ENCODE results near the gene TNFRSF21.
"Not testable (repeated sequence)": the region's sequence is repeated elsewhere in the genome, so short reads cannot be mapped to it uniquely, and the experiment has no call there.

Gene TNFRSF21, protein sequence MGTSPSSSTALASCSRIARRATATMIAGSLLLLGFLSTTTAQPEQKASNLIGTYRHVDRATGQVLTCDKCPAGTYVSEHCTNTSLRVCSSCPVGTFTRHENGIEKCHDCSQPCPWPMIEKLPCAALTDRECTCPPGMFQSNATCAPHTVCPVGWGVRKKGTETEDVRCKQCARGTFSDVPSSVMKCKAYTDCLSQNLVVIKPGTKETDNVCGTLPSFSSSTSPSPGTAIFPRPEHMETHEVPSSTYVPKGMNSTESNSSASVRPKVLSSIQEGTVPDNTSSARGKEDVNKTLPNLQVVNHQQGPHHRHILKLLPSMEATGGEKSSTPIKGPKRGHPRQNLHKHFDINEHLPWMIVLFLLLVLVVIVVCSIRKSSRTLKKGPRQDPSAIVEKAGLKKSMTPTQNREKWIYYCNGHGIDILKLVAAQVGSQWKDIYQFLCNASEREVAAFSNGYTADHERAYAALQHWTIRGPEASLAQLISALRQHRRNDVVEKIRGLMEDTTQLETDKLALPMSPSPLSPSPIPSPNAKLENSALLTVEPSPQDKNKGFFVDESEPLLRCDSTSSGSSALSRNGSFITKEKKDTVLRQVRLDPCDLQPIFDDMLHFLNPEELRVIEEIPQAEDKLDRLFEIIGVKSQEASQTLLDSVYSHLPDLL

DNA sequence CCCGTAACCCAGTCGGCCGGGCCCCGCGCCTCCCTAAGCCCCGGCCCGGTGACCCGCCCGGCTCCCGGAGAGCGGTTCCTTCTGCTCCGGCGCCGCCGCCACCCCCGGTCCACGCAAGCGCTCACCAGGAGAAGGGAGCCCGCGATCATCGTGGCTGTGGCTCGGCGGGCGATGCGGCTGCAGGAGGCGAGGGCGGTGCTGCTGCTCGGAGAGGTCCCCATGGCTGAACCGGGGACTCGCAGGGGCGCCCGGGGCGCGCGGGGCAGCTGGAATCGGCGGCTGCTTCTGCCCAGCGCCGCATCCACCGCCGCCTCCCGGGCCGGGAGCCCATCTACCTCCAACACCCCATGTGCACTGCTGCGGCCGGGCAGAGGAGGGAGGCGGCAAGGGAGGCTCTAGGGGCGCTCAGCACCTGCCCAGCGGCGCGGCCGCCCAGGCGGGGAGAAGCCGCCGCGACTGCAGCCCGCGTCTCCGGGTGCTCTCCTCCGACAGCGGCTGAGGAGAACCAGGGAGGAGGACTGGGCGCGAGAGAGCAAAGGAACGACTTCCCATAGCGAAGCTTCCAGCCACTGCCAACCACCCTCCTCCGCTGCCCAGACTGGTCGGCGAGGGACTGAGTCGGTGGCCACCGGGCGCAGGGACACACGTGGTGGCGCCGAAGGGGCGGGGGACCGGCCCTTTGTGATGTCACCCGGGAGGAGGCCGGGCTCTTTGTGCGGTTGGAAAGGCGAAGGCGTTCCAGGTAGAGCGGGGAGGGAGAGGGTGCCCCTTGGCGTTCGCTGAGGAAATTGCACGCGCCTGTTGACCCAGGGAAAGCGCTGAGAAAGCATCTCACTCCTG is at the start of gene TNFRSF21:
Gene TNFRSF21 (minus strand): TSS at position 615 of the 840 bp plus-strand sequence. CDS start 394 bp downstream, at position 221.
- DNase-seq, result peak; percentile 78

DNA sequence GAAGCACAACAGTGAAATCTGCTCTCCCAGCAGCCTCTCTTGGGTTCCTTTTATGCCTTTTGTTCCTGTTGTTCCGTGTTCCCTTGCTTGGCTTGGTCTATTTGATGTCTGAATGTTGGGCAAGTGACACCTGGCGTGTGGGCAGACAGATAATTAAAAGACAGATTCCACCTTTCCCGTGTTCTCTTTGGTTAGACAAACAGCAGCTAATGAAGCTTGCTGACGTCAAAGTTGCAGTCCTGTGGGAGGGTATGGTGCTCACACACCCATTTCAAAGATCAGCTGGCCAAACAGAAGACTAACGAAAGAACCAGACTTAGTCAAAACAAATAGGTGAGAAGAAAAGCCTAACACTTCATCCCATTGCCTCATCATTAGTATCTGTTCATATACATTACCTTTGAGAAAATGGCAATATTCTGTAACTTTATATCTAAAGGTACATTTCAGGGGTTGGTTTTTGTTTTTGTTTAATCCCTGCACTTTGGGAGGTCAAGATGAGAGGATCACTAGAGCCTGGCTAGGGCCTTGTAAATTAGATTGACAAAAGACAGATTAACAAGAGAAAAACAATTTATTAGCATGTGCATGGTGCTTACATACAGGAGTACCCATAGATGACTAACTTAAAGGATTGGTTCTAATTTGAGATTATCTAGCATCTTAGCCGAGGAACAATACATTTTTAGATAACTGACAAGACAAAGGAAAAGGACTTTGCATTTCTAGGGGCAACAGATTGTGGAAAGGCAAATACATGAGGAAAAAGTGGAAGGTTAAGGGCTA is 48.9 kb upstream of the TNFRSF21 start:
- no peak for DNase-seq

DNA sequence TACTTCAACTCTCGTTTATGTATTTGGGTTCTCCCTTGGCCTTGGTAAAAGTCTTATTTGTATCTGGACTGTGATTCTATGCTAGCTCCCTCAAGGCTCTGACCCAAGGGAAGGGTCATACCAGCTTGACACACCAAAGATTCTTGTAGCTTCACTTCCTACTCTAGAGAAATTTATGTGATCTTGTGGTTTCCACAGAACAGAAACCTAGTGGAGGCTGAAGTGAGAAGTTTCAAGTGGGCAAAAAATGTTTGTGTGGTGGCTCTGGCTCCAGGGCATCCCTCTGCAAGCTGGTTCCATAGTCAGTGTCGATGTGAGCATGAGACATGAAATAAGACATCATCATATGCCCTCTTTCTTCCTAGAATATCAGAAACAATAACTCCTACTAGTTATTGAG is 48.1 kb upstream of the TNFRSF21 start:
- no peak for DNase-seq

DNA sequence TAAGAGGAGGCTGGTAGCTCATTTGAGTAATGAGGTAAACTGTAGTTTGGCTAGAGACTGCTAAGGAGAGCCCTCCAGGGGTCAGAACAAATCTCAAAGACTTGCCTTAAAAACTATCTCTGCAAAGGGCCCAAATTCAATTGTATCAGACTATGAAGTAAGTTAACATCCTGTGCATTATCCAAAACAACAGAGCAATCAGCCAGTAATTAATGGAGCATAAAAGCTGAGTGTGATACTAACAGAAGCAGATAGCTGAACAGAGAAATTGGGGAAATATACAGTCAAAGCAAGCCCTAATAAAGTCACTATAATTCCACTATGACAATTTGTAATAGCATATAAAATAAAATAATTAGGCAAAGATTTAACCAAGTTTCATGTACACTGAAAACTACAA is 45.8 kb upstream of the TNFRSF21 start:
- no peak for DNase-seq

DNA sequence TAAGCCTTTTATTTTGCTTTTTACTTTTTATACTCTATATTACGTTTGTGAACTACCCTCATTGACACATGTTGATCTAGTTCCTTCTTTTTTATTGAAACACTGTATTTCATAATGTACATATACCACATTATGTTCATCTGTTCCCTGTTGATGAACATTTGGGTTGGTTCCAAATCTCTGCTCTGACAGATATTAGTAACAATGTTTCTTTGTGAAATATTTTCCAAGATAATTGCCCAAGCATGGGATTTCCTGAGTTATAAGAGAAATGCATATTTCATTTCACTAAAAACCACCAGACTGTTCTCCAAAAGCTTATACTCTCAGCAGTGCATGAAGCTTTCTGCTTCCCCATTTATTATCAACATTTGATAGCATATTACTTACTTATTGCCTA is 44.2 kb upstream of the TNFRSF21 start:
- DNase-seq, result no peak

DNA sequence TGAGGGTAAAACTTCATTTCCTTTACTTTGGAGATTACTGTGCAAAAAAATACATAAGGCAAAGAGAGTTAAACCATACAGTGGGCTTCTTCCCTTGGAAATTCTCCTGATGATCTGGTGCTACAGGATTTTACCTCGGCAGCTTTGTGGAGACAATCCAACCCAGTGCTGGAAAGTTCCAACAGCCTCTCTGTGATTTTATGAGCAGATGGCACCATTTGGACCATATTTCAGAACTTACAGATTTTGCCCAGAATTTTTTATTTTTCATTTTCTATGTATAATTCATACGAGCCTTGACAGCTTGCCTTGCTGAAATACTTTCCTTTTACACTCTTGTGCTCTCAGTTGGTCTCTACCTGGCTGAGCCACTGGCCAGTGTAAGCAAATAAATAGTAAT is 43.3 kb upstream of the TNFRSF21 start:
- DNase-seq, result no peak

DNA sequence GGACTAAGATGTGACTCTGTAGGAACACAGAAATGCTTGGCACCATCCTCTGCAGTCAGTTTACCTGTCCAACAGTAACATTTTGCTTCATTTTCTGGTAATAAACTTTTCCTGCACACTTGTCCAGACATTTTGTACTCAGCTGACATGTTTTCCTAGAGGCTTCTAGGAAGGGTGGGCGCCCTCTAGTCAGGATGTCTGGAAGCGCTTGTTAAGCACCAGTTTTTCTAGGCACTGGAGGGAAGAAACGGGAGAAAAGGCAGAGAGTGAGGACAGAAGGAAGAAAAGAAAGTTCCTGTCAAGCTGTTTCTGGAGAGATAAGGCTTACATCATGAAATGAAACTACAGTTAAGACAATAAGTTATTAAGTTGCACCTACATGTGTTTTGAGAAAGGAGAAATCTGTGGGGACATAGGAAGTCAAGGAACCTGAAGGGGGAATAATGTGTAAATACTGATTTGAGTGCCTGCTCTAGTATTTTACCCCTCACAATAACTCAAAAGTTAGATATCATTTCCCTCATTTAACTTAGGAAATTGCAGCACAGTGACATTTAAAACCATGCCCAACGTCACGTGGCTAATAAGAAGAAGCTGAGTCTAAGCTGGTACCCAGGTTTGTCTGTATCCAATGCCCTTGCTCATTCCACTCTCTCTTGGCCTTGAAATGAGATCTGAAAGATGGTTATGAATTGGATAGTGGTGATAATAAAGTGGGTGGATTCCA is 42.7 kb upstream of the TNFRSF21 start:
- DNase-seq, result no peak

DNA sequence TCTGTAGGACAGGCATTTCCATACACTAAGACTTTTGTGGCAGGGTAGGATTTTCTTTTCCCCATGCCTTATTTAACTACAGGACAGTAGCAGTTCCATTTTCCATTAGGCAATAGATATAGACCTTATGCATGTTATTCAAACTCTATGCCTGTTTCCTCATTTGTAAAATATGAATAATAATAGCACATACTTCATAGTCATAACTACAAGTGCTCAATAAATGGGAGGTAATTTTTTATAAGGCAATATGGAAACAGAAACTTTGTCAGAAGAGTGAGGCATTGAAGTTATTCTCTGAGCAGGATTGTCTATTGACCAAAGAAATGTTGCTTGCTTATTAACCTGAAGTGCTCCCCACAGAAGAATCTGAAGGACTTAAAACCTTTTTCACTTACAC is 41.9 kb upstream of the TNFRSF21 start:
- no peak for DNase-seq

DNA sequence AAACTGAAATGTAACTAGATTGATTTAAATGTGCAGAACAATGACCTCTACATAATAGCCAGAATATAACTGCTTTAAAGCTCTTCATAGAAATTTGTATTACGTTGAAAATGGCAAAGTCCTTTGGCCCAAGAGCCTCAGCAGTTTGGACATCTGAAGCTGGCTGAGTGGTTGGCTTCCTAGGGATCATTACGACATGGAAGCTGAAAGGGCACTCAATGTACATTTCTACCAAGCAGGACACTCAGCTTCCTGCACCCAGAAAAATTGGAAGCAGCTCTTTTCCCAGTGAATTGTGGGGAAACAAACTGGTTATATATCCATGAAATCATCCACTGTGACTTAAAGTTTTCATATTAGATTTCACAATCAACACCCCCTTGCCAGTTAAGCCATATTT is 40.2 kb upstream of the TNFRSF21 start:
- no peak for DNase-seq

DNA sequence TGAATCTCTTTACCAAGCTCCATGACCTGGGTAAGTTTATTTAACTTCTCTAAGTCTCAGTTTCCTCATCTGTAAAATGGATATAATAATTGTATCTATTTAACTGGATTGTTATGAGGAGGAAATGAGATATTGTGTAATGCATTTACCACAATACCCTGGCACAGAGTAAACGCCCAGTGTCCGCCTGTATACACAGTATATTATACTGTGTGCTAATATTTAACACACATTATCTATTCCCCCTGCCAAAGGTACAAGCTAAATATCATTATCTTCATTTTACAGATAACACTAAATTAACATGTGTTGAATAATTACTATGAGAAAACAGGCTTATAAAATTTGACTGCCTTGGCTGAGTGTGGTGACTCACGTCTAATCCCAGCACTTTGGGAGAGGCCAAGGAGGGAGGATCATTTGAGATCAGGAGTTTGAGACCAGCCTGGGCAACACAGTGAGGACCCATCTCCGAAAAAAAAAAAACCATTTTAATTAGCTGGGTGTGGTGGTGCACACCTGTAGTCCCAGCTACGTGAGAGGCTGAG is 38.7 kb upstream of the TNFRSF21 start:
- no peak for DNase-seq

DNA sequence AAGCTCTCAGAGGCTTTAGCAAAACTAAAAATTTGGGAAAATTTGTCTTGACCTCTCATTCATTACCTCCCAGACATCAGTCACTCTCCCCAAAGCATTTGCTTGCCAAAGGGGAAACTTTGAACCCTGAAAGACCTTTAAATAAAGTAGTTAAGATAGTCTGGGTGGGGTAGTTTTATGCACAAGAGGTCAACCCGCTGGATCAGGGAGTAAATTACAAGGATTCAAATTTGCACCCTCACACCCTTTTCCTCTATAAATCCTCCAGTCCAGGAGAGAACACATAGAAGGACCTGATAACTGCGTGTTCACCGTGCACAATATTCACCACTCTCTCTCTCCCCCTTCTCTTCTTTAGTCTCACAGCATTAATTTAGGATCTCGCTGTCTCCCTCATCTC is 36.1 kb upstream of the TNFRSF21 start:
- DNase-seq, result no peak

DNA sequence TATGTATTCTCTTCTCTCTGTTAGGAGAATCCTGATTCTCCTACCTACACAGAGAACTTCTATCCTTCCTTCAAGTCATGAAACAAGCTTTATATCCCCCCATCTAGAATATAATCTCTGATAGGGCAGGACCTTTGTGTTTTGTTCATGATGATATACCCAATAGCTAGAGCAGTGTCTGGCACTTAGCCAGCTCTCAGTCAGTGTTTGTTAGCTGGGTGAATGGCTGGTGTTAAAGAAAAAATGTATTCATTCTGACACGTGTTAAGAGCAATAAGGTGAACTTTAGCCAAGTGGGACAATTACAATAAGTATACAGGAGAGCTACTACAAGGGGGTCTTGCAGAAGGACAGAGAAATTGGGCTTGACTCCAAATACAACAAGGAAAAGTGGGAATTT is 34.3 kb upstream of the TNFRSF21 start:
- no peak for DNase-seq

DNA sequence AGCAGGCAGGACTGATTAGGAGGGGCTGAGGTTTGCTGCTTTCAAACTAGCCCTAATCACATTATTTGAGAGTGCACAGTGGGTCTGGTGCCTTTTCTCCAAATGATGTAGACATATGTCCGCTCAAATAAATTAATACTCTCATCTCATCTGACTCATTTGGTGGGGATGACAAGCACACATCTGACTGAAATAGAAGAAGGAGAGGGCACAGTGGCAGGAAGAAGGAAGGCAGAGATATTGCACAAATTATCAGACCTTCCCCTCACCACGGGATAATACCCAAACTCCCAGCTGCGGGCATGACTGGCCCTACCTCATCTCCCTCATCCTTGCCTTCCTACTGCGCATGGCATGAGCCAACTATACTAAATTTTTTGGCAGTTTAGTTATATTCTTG is 33.9 kb upstream of the TNFRSF21 start:
- DNase-seq, result no peak

DNA sequence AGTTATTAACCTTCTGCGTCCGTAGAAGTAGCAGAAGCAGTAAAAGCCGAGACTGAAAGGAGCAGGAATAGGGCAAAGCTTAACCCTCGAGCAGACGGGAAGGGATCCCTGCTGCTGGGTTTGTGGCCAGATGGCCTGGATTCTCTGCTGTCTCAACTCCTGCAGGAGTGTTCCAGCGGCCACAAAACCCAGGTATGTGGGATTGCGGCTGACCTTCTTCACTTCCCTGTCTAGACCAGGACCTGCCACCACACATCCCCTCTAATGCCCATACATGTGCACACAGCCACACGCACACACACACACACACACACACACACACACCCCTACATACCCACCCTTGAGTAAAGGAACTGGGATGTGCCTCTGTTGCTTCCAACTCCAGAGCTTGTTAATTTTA is 33.1 kb upstream of the TNFRSF21 start:
- DNase-seq, result no peak

DNA sequence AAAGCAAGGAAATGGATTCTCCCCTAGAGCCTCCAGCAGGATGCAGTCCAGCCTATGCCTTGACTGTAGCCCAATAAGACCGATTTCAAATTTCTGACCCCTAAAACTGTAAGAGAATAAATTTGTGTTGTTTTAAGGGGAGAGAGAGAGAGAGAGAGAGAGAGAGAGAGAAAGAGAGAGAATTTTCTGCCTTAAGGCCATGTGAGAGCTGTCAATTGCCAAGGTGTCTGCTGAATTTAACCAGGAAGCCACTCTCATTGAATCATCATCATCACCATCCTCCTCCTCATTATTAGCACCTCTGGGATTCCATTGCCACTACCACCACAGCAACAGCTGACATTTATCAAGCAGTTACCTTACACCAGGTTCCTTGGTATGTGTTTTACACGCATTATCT is 27.8 kb upstream of the TNFRSF21 start:
- DNase-seq, result no peak

DNA sequence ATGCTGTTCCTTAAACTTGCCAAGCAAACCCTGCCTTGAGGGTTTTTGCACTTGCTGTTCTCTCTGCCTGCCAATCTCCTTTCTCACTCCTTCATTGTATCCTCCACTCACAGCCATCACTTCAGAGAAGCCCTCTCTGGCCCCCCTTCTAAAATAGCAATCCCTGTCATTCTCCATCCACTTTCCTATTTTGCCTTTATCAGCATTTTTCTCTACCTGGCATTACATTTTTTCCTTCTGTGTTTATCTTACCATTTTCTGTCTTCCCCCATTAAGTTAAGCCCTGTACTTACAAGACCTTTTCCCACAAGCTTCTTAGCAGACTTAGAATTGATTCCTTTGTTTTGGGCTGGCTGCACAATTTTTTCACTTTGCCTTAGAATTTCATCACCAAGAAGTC is 26.6 kb upstream of the TNFRSF21 start:
- no peak for DNase-seq

DNA sequence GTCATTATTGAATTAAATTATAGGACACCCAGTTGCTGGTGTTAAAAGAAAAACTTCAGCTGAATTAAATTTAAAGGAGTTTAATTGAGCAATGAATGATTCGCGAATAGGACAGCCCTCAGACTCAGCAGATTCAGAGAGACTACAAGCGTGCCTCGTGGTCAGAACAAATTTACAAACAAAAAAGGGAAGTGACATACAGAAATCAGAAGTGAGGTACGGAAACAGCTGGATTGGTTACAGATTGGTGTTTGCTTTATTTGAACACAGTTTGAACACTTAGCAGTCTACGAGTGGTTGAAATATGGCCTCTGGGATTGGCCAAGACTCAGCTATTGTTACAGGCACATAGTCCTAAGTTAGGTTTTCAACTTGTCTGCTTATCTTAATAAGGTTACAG is 25.8 kb upstream of the TNFRSF21 start:
- DNase-seq, result no peak

DNA sequence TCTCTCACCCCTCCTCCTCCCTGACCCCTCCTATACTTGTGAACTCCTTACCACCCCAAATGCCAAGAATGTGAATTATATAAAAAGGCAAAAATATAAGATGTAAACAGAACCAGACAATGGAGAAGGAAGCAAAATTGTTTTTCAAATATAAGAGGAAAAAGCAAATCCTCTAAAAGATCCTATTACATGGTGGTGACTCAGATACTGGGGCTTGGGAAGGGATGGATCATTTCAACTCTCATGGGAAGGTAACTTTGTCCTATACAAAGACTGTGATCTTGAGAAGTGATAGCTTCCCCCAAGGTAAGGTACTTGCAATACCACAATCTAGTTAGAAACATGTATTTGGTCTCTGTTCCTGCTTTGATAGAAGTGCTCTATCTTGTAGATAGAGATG is 24.6 kb upstream of the TNFRSF21 start:
- DNase-seq, result no peak

DNA sequence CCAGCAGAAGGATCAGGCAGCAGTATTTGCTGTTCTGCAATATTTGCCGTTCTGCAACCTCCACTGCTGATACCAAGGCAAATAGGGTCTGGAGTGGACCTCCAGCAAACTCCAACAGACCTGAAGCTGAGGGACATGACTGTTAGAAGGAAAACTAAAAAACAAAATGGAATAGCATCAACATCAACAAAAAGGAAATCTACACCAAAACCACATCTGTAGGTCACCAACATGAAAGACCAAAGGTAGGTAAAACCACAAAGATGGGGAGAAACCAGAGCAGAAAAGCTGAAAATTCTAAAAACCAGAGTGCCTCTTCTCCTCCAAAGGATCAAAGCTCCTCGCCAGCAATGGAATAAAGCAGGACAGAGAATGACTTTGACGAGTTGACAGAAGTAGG is 18.9 kb upstream of the TNFRSF21 start:
- not testable (repeated sequence) for DNase-seq

DNA sequence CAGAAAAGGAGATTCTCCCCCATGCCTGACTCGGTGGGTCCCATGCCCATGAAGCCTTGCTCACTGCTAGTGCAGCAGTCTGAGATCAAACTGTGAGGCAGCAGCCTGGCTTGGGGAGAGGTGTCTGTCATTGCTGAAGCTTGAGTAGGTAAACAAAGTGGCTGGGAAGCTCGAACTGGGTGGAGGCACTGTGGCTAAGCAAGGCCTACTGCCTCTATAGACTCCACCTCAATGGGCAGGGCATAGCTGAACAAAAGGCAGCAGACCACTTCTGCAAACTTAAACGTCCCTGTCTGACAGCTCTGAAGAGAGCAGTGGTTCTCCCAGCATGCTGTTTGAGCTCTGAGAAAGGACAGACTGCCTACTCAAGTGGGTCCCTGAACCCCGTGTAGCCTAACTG is 18.4 kb upstream of the TNFRSF21 start:
- not testable (repeated sequence) for DNase-seq

DNA sequence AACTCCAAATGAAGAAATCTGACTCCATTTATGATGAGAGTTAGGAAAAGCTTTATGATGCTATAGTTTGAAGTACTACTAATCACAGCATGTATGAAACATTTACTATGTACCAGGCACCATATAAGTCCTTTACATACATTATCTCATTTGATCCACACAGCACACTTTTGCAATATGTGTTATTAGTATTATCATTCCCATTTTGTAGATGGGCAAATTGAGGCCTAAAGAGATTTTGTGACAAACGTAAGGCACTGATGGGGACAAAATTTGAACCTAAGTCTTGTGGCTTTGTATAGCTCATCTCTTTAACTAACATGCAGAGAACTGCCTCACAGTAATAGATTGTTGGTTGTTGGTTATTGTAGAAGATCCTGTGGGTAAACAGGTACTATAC is 14.2 kb upstream of the TNFRSF21 start:
- no peak for DNase-seq

DNA sequence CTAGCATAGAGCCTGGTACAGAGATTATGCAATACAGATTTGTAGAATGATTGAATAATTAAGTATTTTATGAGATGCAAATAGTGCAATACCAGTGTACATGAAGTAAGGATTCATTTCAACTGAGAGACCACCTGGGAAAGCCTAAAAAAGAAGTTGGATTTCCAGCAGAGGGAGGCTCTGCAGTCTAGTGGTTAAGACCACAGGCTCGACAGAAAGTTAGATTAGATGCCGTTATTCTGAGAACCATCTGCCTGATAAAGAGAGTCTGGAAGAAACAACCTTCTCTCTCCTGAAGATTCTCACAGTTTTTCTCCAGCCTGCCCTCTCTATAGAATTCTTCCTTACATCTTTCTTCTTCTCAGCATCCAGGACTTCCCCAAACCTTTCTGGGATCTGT is 13.6 kb upstream of the TNFRSF21 start:
- no peak for DNase-seq
